HCT116 (cell line): ENCODE measurements around the gene TTLL11. TPM values are rescaled to one million over a fixed set of nuclear protein-coding genes. Genes with fewer than 3 reads are reported as not detected.

Experiments used
- ATAC-seq: fragments of 200-7000 bp; cut with Tn5 transposase; 2 replicates; pipeline ENCODE4 v1.9.1; 2020; ENCODE audit warnings: mild to moderate bottlenecking, moderate library complexity
- BruUV-seq: library from RNA; stranded (reverse); fragments of 400-500 nt; replicated peaks from 2 replicates; lab custom pipeline; 2021; lab: Mats Ljungman, UMichigan
- CTCF ChIA-PET: fragments of 300-600 bp; sonication (Branson Sonifier 250); formaldehyde crosslinking; loops from one replicate; lab custom pipeline; 2021; ENCODE audit warnings: antibody characterized with exemption; lab: Charles Lee
- POLR2A ChIA-PET: fragments of 300-600, 350-600 bp; sonication (Branson Sonifier 250); formaldehyde crosslinking; loops from one replicate; lab custom pipeline; 2021; ENCODE audit warnings: antibody characterized with exemption; lab: Charles Lee
- RAD21 ChIA-PET, 2 experiments: fragments of 300-600 bp; sonication (Branson Sonifier 250); formaldehyde crosslinking; loops; one replicate each; lab custom pipeline; 2023; ENCODE audit warnings: low total read pairs in 2 of 2; ENCODE audit not compliant: uncharacterized antibody in 2 of 2, unreplicated experiment in 2 of 2, low non-redundant PET in 1 of 2; lab: Charles Lee
- DNase-seq: peaks from one replicate; pipeline ENCODE4 v3.0.0-alpha.2; 2010; ENCODE audit warnings: low read depth, low spot score
- H2AFZ ChIP-seq: fragments of 200-600 bp; shearing (Covaris generic), sonication (generic); 2 replicates; pipeline ENCODE4 v1.6.1; 2017; ENCODE audit warnings: low read depth, mixed run types, mixed read lengths, antibody characterized with exemption, low read length; ENCODE audit not compliant: poor library complexity, severe bottlenecking
- H3K27ac ChIP-seq: 2 replicates; pipeline ENCODE4 v1.5.1; 2012; ENCODE audit warnings: low read depth, low read length
- H3K27me3 ChIP-seq: fragments of 200-600 bp; sonication (generic); 2 replicates; pipeline ENCODE4 v1.6.1; 2016; ENCODE audit warnings: mixed run types, low read length, mixed read lengths; ENCODE audit not compliant: insufficient read depth
- H3K36me3 ChIP-seq, 2 experiments: fragments of 200-500 bp in 1 of 2; fragments of 200-600 bp in 1 of 2; sonication (Bioruptor generic) in 1 of 2; sonication (generic) in 1 of 2; 2 replicates each; pipeline versions ENCODE4 v1.5.1 to v1.6.1; 2014 to 2016; ENCODE audit warnings: low read length in 2 of 2, inconsistent platforms in 1 of 2, mixed read lengths in 1 of 2, mixed run types in 1 of 2; ENCODE audit not compliant: insufficient read depth in 2 of 2, control insufficient read depth in 1 of 2
- H3K4me1 ChIP-seq, 2 experiments: fragments of 200-600 bp in 1 of 2; sonication (generic) in 1 of 2; 2 replicates each; pipeline versions ENCODE4 v1.5.1 to v1.6.1; 2012 to 2017; ENCODE audit warnings: low read length in 2 of 2, inconsistent platforms in 1 of 2, mild to moderate bottlenecking in 1 of 2, mixed read lengths in 1 of 2, mixed run types in 1 of 2, moderate library complexity in 1 of 2; ENCODE audit not compliant: insufficient read depth in 2 of 2, control insufficient read depth in 1 of 2
- H3K4me2 ChIP-seq: fragments of 200-600 bp; sonication (generic); 2 replicates; pipeline ENCODE4 v1.6.1; 2017; ENCODE audit warnings: mixed run types, low read length, mixed read lengths
- H3K4me3 ChIP-seq, 2 experiments: fragments of 200-600 bp in 1 of 2; sonication (generic) in 1 of 2; replicated peaks in 1 of 2; 2 replicates each; pipeline ENCODE4 v1.5.1; 2011 to 2016; ENCODE audit warnings: low read length in 2 of 2, control low read depth in 1 of 2, low read depth in 1 of 2, mild to moderate bottlenecking in 1 of 2, mixed read lengths in 1 of 2, mixed run types in 1 of 2
- H3K79me2 ChIP-seq: fragments of 200-600 bp; sonication (generic); 2 replicates; pipeline ENCODE4 v1.6.1; 2017; ENCODE audit warnings: mild to moderate bottlenecking, mixed run types, low read length, moderate library complexity, mixed read lengths; ENCODE audit not compliant: insufficient read depth
- H3K9ac ChIP-seq: fragments of 200-600 bp; sonication (generic); 2 replicates; pipeline ENCODE4 v1.6.1; 2016; ENCODE audit warnings: low read length, mixed read lengths
- H3K9me2 ChIP-seq: fragments of 200-600 bp; sonication (generic), shearing (Covaris generic); 2 replicates; pipeline ENCODE4 v1.6.1; 2017; ENCODE audit warnings: mixed run types, mild to moderate bottlenecking, moderate library complexity; ENCODE audit not compliant: insufficient read depth
- H3K9me3 ChIP-seq, 2 experiments: fragments of 200-500 bp in 1 of 2; fragments of 200-600 bp in 1 of 2; sonication (Bioruptor generic) in 1 of 2; sonication (generic) in 1 of 2; 2 replicates each; pipeline ENCODE4 v1.6.1; 2014 to 2017; ENCODE audit warnings: low read length in 2 of 2, mixed read lengths in 2 of 2, inconsistent platforms in 1 of 2, low read depth in 1 of 2, mild to moderate bottlenecking in 1 of 2, mixed run types in 1 of 2, moderate library complexity in 1 of 2; ENCODE audit not compliant: control insufficient read depth in 1 of 2, insufficient read depth in 1 of 2
- H4K20me1 ChIP-seq: fragments of 200-600 bp; sonication (generic), shearing (Covaris generic); 2 replicates; pipeline ENCODE4 v1.6.1; 2017; ENCODE audit warnings: mixed run types, mild to moderate bottlenecking, moderate library complexity; ENCODE audit not compliant: insufficient read depth
- CEBPB ChIP-seq: IDR thresholded peaks from 2 replicates; pipeline ENCODE4 v1.6.1; 2012; ENCODE audit warnings: low read depth
- CTCF ChIP-seq, 3 experiments: fragments of 200-600 bp in 1 of 3; sonication (generic) in 1 of 3; IDR thresholded peaks in 2 of 3; conservative IDR thresholded peaks in 1 of 3; 2 replicates each; pipeline ENCODE4 v1.5.1; 2012 to 2017; ENCODE audit warnings: low read depth in 2 of 3, low read length in 2 of 3, antibody characterized with exemption in 1 of 3, borderline replicate concordance in 1 of 3, control low read depth in 1 of 3, mild to moderate bottlenecking in 1 of 3, mixed read lengths in 1 of 3, mixed run types in 1 of 3, moderate library complexity in 1 of 3; ENCODE audit not compliant: insufficient read depth in 1 of 3
- ELF1 ChIP-seq: IDR thresholded peaks from 2 replicates; pipeline ENCODE4 v1.6.1; 2012; ENCODE audit warnings: low read depth, borderline replicate concordance
- FOSL1 ChIP-seq: IDR thresholded peaks from 2 replicates; pipeline ENCODE4 v1.6.1; 2012; ENCODE audit warnings: low read depth
- JUND ChIP-seq: IDR thresholded peaks from 2 replicates; pipeline ENCODE4 v1.6.1; 2012
- YY1 ChIP-seq: IDR thresholded peaks from 2 replicates; pipeline ENCODE4 v1.6.1; 2011; ENCODE audit warnings: low read length, low read depth, moderate library complexity, mild to moderate bottlenecking; ENCODE audit not compliant: insufficient replicate concordance; ENCODE audit errors: extremely low read depth
- ZNF274 ChIP-seq: fragments of 200-500 bp; sonication (Bioruptor generic); IDR thresholded peaks from 2 replicates; pipeline ENCODE4 v1.6.1; 2014; ENCODE audit warnings: mild to moderate bottlenecking, low read depth, low read length, inconsistent platforms
- intact Hi-C: fragments of 100-400 bp; cut with micrococcal nuclease; formaldehyde crosslinking; loops from 2 replicates; pipeline ENCODE4 v1.10.0; 2022
- total RNA-seq: library from RNA; stranded (reverse); gene quantifications from one replicate; pipeline ENCODE4 v1.2.1, GENCODE V29; 2021; ENCODE audit not compliant: unreplicated experiment
- TF ChIP-seq, protein P1 (sequence below): IDR thresholded peaks from 2 replicates; pipeline ENCODE4 v1.6.1; 2012; ENCODE audit warnings: low read depth

TTLL11 gene
- total RNA-seq, 1 experiment from 2014 or later, result 2.2 TPM

DNA sequence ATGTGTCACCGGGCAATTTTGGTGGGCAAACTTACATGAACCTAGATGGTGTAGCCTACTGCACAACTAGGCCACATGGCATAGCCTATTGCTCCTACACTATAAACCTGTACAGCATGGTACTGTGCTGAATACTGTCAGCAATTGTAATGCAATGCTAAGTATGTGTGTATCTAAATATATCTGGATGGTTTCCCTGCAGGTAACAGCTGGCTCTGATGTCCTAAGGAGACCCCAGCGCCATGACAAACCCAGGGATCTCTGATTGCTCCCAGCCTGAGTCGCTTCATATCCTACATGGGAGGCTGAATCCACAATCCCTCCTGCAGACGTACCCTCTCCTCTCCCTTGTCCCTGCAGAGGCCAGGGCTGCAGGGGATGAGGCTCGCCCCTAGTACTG lies 26.6 kb upstream of the TTLL11 start:
- Histone ChIP-seq H3K27me3 (peaks cover 4% of the 10 kb centered on the region), H3K4me3 (no peak overlapping the region), H3K4me1 (peaks cover 0 to 4% of the 10 kb centered on the region in 2 experiments; a peak in 1 of 4 replicates), H4K20me1 (no peaks in the 10 kb centered on the region), H3K79me2 (no peaks in the 10 kb centered on the region), H3K4me2 (no peak overlapping the region), H2AFZ (no peak overlapping the region), H3K9ac (no peak overlapping the region), H3K36me3 (no peaks in the 10 kb centered on the region), H3K9me2 (no peaks in the 10 kb centered on the region), H3K9me3 (no peaks in the 10 kb centered on the region), H3K27ac (no peak overlapping the region)
- intact Hi-C loops, result loop anchor here (10.0 kb wide), 1 partner anchor 1235 kb away; the partner anchor contains the start of gene CRB2
- no peak for ATAC-seq
- ChIA-PET POLR2A (no interaction called here), CTCF (interaction anchor here (0.6 to 8.5 kb wide), 2 partner anchors 21 to 1921 kb away, joined by 4 to 169 read pairs; no protein-coding TSS in a partner anchor), RAD21 (no interaction called here)
- DNase-seq, result no peak
- BruUV-seq, result no TSS peak
- no peak for TF ChIP-seq CEBPB
- no peak for TF ChIP-seq ELF1
- TF ChIP-seq ZNF274, result no peak
- TF ChIP-seq JUND, result no peak
- TF ChIP-seq YY1, result no peak
- TF ChIP-seq, protein P1, sequence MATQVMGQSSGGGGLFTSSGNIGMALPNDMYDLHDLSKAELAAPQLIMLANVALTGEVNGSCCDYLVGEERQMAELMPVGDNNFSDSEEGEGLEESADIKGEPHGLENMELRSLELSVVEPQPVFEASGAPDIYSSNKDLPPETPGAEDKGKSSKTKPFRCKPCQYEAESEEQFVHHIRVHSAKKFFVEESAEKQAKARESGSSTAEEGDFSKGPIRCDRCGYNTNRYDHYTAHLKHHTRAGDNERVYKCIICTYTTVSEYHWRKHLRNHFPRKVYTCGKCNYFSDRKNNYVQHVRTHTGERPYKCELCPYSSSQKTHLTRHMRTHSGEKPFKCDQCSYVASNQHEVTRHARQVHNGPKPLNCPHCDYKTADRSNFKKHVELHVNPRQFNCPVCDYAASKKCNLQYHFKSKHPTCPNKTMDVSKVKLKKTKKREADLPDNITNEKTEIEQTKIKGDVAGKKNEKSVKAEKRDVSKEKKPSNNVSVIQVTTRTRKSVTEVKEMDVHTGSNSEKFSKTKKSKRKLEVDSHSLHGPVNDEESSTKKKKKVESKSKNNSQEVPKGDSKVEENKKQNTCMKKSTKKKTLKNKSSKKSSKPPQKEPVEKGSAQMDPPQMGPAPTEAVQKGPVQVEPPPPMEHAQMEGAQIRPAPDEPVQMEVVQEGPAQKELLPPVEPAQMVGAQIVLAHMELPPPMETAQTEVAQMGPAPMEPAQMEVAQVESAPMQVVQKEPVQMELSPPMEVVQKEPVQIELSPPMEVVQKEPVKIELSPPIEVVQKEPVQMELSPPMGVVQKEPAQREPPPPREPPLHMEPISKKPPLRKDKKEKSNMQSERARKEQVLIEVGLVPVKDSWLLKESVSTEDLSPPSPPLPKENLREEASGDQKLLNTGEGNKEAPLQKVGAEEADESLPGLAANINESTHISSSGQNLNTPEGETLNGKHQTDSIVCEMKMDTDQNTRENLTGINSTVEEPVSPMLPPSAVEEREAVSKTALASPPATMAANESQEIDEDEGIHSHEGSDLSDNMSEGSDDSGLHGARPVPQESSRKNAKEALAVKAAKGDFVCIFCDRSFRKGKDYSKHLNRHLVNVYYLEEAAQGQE, result no peak
- no peak for TF ChIP-seq FOSL1
- no peak for TF ChIP-seq CTCF (IDR thresholded peaks at IDR 0.05 in 2 of 3, conservative IDR thresholded peaks at IDR 0.05 in 1 of 3; ENCODE audit: borderline replicate concordance in 1 of 3, insufficient read depth in 1 of 3, low read depth in 2 of 3, low read length in 2 of 3)
